Left ventricle myocardium superior (tissue), 1 donor: ENCODE measurements around the gene IKBIP. TPM values are rescaled to one million over a fixed set of nuclear protein-coding genes. Genes with fewer than 3 reads are reported as not detected.

ENCODE experiments used
- ATAC-seq: fragments of 200-7000 bp; cut with Tn5 transposase; one replicate; pipeline ENCODE4 v1.9.1; 2020; ENCODE audit warnings: mild to moderate bottlenecking, moderate library complexity
- DNase-seq: peaks from one replicate; pipeline ENCODE4 v3.0.0-alpha.2; 2020
- intact Hi-C: fragments of 100-400 bp; cut with micrococcal nuclease; formaldehyde crosslinking; loops from one replicate; pipeline ENCODE4 v1.11.0; 2022
- long read RNA-seq: library from polyadenylated mRNA; unstranded; transcript quantifications from one replicate; pipeline ENCODE4 v2.0.0, GENCODE V29; 2021
- total RNA-seq: library from RNA; stranded (reverse); fragmentation: NEBNext Ultra II Directional; extraction: Animal tissue kit (Norgen Biotek cat#: 25700); gene quantifications from one replicate; pipeline ENCODE4 v1.2.1, GENCODE V29; 2021
- donor health status: DM: no; HTN: yes; CAD: no; lungs with severe emphysema.

Gene IKBIP, protein sequence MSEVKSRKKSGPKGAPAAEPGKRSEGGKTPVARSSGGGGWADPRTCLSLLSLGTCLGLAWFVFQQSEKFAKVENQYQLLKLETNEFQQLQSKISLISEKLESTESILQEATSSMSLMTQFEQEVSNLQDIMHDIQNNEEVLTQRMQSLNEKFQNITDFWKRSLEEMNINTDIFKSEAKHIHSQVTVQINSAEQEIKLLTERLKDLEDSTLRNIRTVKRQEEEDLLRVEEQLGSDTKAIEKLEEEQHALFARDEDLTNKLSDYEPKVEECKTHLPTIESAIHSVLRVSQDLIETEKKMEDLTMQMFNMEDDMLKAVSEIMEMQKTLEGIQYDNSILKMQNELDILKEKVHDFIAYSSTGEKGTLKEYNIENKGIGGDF
- 4.0 TPM for total RNA-seq
- long read RNA-seq, partial matches to known transcripts = 0 of 3 reads
- long read RNA-seq, other reads (novel, unspliced or antisense) = 0 of 3 reads

DNA sequence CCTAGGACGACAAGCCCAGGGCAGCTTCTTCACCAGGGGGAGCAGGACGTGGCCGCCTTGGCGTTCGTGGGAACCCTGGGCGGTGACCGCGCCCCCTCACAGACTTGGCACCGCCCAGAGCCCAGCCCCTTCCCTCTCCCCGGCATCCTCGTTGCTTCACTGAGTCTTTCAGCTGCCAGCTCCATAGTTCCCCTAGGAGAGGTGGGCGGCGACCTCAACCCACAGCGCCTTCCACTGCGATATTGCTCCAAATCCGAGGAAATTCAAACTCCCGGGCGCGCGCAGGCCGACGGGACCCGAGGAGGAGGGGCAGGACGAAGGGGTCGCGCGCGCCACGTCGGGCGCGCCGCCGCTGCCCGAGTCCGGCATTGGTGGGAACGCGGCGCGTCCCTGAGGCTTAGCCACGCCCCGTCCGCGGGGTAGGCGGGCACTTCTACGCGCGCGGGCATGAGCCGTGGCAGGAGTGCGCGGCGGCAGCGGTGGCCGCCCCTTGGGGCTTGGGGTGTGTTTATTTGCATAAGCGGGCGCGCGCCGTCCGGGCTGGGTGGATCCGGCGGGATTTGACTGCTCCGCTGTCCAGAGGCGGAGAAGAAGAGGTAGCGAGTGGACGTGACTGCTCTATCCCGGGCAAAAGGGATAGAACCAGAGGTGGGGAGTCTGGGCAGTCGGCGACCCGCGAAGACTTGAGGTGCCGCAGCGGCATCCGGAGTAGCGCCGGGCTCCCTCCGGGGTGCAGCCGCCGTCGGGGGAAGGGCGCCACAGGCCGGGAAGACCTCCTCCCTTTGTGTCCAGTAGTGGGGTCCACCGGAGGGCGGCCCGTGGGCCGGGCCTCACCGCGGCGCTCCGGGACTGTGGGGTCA lies at the start of gene IKBIP, which contains the start of gene APAF1:
IKBIP (minus strand) TSS at position 77 of the 860 bp plus-strand sequence. CDS start 87 bp downstream, outside the sequence.
APAF1 (plus strand) TSS at position 579 of the 860 bp plus-strand sequence. CDS start 3,070 bp downstream, outside the sequence.
- DNase-seq (peak; percentile 100), ATAC-seq (peak; percentile 99)
- intact Hi-C loops = loop anchor here (10.0 kb wide), 1 partner anchor 50 kb away; the partner anchor contains the start of gene SLC25A3

DNA sequence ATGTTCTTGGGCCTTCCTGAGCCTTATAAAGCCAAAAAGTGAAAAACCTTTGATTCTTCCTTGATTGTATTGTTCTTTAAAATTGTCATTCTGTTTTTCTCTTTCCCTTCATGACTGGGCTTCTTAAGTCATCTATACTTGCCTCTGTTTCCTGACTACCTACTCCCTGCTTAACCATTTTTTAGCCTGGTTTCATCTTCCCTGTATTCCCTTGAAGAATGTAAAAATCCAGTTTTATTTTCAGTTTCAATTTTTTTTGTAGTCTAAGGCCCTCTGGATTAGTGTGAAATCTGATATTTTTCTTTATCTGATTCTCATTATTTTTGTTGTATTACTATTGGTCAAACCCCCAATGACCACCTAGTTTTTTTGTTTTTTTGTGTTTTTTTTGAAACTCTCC lies 46.8 kb upstream of the IKBIP start:
- no peak for ATAC-seq
- no peak for DNase-seq
- intact Hi-C loops = no loop called here

DNA sequence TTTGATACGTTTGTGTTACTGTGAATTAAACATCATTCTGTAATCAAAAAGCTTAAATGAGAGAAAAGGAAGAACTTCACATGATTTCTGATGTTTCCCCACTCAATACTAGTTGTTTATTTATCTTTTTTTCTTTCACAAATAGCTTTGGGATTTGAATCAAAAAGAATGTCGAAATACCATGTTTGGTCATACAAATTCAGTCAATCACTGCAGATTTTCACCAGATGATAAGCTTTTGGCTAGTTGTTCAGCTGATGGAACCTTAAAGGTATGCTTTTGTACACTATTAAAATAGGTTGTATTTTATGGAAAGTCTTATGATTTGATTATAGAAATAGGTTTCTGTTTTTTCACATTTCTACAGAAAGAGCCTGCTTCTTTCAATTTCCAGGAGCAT lies 42.0 kb upstream of the IKBIP start:
- ATAC-seq = no peak
- intact Hi-C loops = no loop called here
- DNase-seq = no peak

DNA sequence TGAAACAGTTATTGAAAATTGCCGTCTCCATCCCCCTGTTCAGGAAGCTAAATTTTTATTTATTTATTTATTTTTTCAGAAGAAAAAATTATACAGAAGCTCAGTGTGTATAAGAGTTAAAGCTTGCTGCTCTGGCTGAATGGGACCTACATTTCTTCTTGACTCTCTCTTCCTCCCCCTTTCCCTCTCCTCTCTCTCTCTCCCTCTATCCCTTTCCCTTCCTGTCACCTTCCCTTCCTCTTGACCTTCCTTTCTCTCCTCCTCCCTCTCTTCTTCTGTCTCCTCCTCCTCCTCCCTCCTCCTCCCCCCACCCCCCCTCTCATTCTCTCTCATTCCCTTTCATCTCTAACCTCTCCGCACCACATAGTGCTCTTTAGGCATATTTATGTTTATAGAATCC lies 39.6 kb upstream of the IKBIP start:
- intact Hi-C loops = no loop called here
- DNase-seq = no peak
- ATAC-seq = no peak

DNA sequence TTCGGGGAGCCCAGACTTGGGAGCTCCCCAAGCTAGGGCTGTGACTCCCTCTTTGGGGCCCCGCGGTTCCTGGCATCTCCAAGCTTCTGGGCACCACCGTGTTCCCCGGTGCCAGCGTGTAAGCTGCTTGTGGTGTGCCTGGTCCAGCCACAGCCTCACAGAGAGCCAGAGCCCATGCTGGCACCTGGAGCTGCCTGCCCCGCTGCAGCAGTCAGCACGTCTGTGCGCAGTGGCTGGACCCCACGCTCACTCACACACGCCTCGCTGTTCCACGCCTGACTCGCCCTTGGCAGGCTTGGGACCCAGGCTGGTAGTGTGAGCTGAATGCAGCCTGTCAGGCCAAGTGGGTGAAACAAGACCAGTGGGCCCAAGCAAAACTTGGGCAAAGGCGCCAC lies 35.0 kb upstream of the IKBIP start:
- intact Hi-C loops = no loop called here
- ATAC-seq = no peak
- DNase-seq = no peak

DNA sequence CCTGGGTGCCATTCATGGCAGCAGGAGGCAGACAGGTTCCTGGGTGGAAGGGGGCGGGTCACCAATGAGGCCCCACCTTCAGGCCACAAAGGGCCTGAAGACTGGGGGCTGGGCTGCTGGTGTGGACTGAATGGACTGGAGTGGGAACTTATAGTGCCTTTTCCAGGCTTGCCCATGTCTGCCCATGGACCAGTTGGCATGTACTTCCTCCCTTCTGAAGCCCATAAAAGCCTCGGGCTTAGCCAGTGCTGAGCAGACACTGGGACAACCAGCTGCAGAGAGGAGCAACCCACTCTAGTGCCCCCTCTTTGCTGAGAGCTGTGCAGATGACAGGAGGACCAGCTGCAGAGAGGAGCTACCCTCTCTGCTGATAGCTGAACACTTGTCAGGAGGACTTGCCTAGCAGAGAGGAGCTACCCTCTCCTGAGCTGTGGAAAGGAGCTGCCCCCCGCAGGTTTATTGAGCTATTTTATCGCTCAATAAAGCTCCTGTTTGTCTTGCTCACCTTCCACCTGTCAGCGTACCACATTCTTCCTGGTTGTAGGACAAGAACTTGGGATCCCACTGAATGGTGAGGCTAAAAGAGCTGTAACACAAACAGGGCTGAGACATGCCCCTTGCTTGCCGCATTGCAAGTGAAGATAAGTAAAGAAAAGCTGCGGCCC lies 34.5 kb upstream of the IKBIP start:
- DNase-seq (no peak), ATAC-seq (no peak)
- intact Hi-C loops = no loop called here

DNA sequence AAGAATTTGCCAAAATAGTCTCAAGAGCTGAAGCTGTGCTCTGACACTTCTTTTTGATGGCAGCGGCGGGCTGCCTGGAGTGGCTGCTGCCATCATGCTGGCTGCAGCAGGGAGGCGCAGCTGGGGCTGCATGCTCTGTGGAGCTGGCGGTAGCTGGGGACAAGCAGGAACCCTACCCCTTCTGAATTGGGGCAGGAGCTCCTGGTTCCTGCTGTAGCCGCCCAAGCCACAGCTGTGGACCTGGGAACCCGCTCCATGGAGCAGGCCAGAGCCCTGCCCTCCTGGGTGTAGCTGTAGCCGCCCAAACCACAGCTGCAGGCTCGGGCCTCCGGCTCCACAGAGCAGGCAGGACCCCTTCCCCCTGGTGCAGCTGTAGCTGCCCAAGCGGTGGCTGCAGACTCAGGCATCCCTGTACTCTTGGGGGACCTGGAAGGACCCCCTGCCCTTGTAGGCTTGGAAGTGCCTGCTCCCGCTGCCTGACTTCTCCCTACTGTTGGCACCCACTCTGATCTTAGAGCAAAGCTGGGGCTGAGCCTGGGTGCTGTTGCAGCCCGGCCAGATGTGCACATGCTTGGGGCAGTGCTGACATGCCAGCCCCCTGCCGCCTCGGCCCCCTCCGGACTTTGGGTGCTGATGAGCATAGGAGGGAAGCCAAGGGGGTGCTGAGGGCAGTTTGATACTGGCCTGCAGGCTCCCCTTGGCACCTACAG lies 33.8 kb upstream of the IKBIP start:
- ATAC-seq (no peak), DNase-seq (no peak)
- intact Hi-C loops = no loop called here

DNA sequence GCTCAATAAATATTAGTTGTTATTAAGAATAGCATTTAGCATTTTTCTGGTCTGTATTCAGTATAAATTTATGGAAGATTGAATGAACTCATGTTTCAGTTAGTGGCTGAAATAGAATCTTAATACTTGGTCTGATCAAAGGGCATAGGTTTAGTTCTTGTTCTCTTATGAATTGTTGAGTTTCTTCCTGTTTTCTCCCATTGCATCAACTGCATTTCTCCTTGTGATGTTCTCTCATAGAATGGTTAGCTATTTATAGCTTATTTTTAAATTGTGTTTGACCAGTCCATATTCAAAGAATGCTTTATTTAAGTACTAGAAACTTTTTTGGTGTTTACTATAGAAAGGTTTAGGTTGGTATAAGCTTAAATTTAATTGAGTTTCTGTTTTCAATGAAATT lies 30.3 kb upstream of the IKBIP start:
- ATAC-seq (no peak), DNase-seq (no peak)
- intact Hi-C loops = no loop called here

DNA sequence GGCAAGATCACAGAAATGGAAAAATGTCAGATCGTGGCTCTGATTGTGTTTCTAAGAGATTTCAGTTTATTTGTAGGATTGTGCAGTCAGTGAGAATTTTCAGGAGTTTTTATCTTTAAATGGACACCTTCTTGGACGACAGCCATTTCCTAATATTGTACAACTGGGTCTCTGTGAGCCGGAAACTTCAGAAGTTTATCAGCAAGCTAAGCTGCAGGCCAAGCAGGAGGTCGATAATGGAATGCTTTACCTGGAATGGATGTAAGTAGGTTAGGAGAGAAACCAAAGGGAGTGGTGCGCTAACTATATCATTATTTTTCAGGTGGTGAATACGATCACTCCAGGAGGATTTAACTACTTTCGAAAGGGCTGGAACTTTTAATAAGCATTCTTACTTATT lies 26.9 kb upstream of the IKBIP start:
- DNase-seq = no peak
- ATAC-seq = no peak
- intact Hi-C loops = no loop called here

DNA sequence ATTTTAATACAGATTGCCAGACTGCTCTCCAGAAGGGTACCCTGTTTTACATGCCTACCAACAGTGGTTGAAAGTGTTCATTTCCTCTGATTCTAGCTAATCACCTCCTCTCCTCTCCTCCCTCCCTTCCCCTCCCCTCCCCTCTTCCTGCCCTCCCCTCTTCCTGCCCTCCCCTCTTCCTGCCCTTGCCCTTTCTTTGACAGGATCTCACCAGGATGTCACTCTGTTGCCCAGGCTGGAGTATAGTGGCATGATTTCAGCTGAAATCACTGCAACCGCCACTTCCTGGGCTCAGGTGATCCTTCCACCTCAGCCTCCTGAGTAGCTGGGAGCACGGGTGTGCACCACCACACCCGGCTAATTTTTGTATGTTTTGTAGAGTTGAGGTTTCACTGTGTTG lies 25.2 kb upstream of the IKBIP start:
- intact Hi-C loops = no loop called here
- ATAC-seq (no peak), DNase-seq (no peak)

DNA sequence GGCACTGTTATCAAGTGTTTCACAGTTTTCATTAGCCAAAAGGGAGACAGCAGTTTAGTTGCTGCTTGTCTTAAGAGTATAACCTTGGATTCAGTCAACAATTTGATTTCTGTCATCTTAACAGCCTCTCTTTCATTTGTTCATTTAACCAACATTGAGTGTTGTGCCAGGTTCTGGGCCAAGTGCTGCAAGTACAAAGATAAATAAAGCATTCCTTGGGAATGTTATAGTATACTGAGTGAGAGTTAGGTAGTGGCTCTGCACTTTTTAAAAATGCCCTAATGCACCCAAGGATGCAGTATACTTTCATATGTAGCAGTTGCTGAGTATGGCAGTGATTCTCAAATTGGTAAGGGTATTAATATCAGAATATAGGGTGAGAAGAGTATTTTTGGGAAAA lies 15.9 kb upstream of the IKBIP start:
- intact Hi-C loops = no loop called here
- ATAC-seq = no peak

DNA sequence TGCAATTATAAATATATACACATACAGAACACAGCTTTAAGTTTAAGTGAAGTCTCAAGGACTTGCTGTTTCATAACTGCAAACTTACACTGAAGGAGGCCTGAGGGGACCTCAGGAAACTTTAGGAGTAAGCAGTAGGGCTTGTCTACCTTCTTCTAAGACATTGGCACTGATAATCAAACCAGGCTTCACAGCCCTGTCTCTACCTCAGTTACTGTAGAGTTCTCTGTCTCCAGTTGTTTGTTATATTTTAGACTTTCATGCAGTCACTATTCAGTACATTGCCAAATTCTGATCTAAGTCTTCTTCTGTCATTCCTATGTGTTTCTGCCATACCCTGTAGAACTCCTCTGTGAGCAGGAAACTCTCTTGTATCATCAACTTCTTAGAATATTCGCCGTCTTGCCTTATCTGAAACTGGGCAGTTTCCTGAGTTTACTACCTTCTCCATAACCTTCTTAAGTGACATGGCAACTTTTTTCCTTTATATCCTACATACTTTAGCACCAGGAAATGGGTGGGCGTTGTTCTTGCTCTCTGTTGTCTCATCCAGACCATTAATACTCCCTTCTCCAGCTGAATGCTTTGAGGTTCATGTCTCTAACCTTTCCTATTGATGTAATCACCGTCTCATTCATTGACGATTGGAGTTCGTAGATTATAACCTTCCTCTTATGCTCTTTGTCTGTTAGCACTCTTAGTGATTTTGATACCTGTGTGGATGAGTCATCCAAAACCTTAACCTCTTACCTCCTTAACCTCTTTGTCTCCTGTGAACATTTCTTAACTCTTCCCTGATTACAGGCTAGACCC lies 11.9 kb upstream of the IKBIP start:
- intact Hi-C loops = no loop called here
- DNase-seq (no peak), ATAC-seq (no peak)

More for the DNA sequence above, 15.9 kb upstream of the IKBIP start:
- no peak for DNase-seq

DNA sequence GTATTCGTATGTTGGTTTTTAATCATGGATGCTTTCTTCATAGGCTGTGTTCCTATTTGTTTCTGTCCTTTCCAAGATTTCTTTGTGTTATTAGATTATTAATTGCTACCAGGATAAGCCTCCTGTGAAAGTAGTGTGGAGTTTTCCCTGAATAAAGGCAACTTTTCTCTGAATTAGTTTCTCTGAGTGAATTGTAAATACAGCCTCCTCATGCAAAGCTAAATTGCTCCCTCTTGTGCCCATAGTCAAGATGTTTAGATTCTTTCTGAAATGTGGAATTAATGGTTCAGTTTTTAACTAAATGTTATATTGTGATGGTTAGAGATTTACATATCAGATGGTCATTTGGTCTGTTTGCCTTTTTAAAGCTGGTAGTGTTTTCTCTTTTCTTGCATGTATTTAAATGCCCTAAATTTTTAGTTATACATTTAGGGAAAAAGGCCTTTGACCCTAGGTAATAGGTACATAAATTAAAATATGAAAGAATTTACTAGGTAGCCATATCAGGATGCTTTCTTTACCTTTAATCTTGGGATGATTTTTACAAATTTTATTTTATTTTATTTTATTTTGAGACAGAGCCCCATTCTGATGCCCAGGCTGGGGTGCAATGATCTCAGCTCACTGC lies 9.4 kb upstream of the IKBIP start:
- DNase-seq = no peak
- intact Hi-C loops = no loop called here
- peak; percentile 17 for ATAC-seq

DNA sequence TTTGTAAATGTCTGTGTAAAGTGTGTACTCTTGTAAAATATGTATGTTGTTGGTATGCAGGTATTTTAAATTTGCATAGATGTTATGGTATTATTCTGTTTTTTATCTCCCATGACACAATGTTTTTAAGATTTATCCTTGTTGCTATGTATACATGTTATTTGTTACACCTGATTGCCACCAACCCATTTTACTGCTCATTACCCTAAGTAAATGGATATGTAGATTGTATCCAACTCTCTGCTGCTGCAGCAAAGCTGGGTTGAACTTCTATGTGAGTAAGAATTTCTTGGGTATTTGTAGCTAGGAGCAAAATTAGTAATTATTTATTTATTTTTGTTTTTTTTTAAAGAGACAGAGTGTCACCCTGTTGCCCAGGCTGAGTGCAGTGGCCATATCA lies 6.7 kb upstream of the IKBIP start:
- intact Hi-C loops = no loop called here
- ATAC-seq (no peak), DNase-seq (no peak)

DNA sequence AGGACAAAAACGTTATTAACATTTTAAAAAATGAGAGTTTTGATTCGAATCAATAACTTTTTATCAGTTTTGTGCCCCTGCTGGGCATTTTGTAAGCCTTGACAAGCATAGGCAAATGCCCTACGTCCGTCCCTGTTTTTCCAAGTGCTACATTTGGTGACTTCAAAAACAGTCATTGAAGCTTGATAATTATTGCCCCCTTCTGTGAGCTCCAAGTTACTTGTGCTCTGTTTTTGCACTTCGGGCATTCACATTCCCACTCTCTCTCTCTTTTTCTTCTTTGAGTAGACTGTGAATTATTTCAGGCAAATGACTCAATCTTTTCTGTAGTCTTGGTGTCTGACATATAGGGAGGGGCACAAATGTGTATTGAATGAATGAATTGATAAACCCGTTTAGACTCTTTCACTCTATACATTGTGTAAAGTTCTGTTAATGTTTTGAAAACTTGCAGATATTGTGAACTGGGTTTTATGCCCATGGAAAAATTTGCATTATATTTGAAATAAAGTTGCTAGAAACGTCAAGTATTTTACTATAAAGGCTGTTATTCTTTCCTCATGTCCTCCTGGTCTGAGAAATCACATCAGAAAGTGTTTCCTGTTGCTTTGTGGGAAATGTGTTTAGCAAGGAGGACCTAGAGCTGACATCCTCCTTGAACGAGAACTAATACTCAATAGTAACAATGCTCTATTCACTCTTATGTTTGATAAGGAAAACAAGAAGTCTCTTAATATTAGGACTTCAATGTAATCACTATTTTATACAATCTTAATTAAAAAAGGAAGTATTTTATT lies 1.9 kb upstream of the IKBIP start:
- intact Hi-C loops = loop anchor here (10.0 kb wide), 1 partner anchor 52 kb away; the partner anchor contains the start of gene SLC25A3
- no peak for ATAC-seq
- no peak for DNase-seq

DNA sequence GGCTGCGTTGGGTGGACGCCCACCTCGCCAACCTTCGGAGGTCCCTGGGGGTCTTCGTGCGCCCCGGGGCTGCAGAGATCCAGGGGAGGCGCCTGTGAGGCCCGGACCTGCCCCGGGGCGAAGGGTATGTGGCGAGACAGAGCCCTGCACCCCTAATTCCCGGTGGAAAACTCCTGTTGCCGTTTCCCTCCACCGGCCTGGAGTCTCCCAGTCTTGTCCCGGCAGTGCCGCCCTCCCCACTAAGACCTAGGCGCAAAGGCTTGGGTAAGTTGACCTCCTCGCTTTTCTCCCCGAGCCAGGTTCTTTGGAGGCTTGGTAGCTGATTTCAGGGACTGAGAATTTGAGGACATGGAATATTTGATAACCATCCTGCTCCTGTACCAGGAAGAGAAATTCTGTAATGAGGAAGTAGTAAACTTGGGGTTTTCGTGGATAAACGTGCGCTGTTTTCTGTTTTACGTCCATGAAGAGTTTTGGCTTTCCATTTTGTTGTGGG lies 1.0 kb upstream of the IKBIP start:
- ATAC-seq (peak; percentile 28), DNase-seq (no peak)
- intact Hi-C loops = loop anchor here (10.0 kb wide), 1 partner anchor 51 kb away; the partner anchor contains the start of gene SLC25A3

DNA sequence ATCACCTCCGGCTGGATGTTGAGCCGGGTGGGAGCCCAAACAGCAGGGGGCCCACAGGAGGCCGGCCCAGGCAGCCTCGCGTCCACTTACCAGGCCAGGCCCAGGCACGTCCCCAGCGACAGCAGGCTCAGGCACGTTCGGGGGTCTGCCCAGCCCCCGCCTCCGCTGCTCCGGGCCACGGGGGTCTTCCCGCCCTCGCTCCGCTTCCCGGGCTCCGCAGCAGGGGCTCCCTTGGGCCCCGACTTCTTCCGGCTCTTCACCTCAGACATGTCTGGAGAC lies 216 bp downstream of the IKBIP start:
- ATAC-seq = peak; percentile 40
- intact Hi-C loops = loop anchor here (10.0 kb wide), 1 partner anchor 50 kb away; the partner anchor contains the start of gene SLC25A3
- DNase-seq = no peak
